Astrocyte of the spinal cord (primary cell): ENCODE results near the gene PEAK3.

Experiments
- DNase-seq: peaks from one replicate; pipeline ENCODE4 v3.0.0; 2011; ENCODE audit warnings: low read depth, low spot score
- H3K4me3 ChIP-seq: 2 replicates; pipeline ENCODE4 v1.5.1; 2011; ENCODE audit warnings: low read depth, mild to moderate bottlenecking, low read length, moderate library complexity
- in situ Hi-C: cut with HindIII; loops from 2 replicates; pipeline ENCODE4 v1.10.0; 2017; ENCODE audit warnings: low sequenced_read_pairs
- TF ChIP-seq, protein P1 (sequence below): IDR thresholded peaks from 2 replicates; pipeline ENCODE4 v1.5.1; 2012; ENCODE audit warnings: low read depth, mild to moderate bottlenecking, low read length, inconsistent platforms

PEAK3 gene

DNA sequence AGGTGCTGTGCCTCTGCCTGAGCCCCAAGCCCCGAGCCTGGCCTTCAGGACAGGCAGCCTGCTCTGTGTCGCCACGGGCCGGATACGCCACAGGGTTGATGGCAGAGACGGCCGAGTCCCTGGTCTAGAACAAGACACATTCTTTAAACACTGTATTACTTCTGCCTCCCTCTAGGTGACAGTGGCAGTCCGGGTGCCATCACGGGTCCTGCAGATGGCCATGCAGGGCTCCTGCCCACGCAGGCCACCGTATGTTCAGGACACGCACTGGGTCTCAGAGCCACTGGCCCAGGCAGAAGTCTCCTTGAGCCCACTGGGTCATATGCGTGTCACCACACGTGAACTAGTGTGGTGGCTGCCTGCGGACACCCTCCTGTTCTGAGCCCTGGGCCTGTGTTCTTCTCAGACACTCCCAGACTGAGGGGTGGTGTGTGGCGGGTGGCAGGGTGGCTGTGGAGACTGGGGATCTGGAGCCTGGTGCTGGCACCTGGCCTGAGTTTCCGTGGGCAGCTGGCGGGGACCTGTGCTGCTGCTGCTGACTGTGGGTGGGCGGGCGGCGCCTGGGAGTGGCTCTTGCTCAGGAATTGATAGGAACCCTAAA is 50.3 kb downstream of the PEAK3 start:
- DNase-seq = no peak
- in situ Hi-C loops = no loop called here

DNA sequence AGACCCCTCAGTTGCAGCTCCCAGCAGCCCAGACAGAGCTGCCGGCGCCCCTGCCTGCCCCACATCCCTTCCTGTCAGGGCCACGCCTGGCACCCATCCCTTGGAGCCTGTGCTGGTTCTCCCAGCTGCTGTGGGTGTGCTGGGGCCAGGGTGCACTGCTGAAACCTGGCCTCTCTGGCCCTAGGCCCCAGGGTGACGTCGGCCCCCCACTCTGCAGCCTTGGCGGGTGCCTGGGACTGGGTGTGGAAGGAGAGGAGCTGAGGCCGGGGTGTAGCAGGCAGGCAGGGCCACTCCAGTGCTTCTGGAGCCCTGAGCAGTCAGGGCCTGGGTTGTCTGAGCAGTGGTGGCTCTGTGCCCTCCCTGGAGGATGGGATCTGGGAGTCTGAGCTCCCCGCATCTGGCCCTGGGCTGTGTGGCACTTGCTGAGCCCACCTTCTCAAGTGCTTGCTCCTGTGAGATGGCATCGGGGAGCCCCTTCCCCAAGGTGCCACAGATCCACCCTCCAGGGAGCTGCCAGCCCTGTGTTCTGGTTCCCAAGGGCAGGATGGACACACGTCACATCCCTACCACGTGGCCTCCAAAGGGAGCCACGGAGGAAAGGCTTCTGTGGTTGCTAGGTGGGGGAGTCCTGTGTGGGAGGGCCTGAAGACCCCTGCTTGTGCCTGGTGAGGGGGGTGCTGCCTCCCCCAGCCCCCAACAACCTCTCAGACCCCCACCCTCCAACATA is 51.0 kb downstream of the PEAK3 start:
- in situ Hi-C loops = no loop called here
- no peak for DNase-seq
- no peak overlapping the region for H3K4me3 ChIP-seq
- TF ChIP-seq, protein P1, sequence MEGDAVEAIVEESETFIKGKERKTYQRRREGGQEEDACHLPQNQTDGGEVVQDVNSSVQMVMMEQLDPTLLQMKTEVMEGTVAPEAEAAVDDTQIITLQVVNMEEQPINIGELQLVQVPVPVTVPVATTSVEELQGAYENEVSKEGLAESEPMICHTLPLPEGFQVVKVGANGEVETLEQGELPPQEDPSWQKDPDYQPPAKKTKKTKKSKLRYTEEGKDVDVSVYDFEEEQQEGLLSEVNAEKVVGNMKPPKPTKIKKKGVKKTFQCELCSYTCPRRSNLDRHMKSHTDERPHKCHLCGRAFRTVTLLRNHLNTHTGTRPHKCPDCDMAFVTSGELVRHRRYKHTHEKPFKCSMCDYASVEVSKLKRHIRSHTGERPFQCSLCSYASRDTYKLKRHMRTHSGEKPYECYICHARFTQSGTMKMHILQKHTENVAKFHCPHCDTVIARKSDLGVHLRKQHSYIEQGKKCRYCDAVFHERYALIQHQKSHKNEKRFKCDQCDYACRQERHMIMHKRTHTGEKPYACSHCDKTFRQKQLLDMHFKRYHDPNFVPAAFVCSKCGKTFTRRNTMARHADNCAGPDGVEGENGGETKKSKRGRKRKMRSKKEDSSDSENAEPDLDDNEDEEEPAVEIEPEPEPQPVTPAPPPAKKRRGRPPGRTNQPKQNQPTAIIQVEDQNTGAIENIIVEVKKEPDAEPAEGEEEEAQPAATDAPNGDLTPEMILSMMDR = no peak

More for the DNA sequence above, 50.3 kb downstream of the PEAK3 start:
- TF ChIP-seq, protein P1 = no peak
- H3K4me3 ChIP-seq = no peak overlapping the region

DNA sequence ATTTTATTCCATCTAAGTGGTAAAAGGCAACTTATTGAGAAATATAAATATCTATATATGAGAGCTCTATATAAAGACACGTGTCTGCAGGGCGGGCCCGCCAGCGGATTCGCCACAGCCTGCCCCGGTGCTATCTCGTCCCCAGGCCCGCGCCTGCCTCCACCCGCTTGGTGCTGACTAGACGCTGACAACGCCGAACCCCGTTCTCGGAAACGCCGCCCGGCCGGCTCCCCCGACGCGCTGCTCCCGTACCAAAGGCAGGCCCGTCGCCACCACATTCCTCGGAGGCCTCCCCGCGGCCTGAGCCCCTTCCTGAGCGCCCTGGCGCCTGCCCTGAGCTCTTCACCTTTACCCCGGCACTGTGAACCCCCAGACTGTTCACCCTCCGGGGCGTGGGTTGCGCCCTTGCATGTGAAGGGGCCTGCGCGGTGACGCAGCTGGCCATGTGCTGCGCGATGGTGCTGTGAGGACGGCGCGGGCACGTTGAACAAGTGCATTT is 51.9 kb downstream of the PEAK3 start:
- TF ChIP-seq, protein P1 = no peak
- in situ Hi-C loops = no loop called here

DNA sequence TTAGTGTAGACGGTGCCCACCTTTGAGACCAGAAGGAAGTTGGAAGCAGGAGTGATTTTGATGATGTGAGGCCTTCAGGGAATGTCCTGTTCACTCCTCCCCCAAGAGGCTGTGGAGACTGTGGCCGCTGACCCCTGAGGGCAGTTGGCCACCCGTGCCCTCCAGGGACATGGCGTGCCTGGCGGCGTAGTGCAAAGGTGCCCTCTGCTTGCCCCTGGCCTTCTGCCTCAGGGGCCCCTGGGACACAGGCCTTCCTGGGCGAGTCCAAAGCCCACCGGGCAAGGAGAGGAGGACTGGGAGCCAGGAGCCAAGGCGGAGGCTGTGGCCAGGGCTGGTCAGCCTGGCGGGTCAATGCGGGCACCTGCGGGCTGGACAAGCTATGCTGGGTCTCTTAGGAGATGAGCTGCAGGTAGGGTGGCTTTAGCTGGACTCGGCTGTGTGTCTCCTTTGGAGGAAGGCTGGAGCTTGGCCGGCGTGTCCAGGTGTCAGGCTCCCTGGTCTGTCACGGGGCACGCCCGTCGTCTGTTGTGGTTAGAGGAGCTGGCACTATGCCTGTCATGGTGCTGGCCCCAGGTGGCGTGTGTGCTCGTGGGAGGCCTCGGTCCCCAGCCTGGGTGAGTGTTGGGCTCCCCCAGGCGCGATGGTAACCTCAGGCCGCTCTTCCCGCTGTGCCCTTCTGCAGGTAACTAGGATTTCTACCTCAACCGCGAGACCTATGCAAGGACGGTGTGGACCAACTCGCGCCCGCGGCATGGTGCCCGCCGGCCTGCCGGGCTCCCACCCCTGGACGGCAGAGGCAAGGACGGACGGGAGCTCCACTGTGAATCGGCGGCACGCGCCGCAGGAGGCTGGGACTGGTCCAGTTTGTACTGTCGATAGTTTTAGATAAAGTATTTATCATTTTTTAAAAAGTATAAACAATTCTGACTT is 52.6 kb downstream of the PEAK3 start:
- in situ Hi-C loops = no loop called here
- no peak overlapping the region for H3K4me3 ChIP-seq
- TF ChIP-seq, protein P1 = no peak
- DNase-seq = no peak

More for the DNA sequence above, 51.9 kb downstream of the PEAK3 start:
- no peak overlapping the region for H3K4me3 ChIP-seq
- DNase-seq = no peak

DNA sequence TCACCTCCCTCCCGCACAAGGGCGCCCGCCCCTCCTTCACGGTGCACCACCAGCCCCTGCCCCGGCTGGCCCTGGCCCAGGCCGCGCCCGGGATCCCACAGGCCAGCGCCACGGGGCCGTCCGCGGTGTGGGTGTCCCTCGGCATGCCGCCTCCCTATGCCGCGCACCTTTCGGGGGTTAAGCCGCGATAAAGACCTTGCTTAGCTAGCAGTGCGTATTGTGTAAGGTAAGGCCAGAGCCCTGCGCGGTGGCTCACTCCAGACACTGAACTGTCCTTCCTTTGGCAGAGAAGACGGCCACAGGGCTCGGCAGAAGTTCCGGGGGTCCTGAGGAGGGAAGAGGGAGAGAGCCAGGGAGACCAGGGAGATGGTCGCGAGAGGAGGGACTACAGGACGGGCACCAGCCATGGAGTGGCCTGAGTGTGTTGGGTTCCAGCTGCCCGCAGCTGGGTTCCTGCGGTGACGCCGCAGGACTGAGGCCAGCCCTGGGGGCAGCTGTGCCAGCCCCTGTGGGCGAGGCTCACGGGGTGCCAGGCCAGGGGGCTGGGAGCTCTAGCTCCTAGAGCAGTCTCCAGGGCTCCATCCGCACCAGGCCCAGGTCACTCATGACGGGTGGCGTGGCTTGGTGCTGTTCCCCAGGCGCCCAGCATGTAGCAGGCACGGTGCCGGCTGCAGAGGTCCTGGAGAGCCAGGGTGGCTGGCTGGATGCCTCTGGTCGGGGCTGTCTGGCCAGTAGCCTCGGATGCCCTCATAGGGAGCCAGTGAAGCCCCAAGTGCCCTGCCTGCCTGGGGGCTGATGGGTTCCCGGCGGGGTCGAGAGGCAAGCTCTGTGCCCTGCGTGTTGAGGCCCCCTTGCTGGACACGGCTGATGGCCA is 53.6 kb downstream of the PEAK3 start:
- no peak overlapping the region for H3K4me3 ChIP-seq
- in situ Hi-C loops = no loop called here

More for the DNA sequence above, 53.6 kb downstream of the PEAK3 start:
- DNase-seq = no peak
- TF ChIP-seq, protein P1 = no peak
